ENCODE measurements around the gene RHBDF1. TPM values are rescaled to one million over a fixed set of nuclear protein-coding genes. Genes with fewer than 3 reads are reported as not detected.
A peak's percentile ranks its signal among the peaks of the same experiment; 100 is the strongest.
"Not testable (repeated sequence)": the region's sequence is repeated elsewhere in the genome, so short reads cannot be mapped to it uniquely, and the experiment has no call there.

RHBDF1 gene
- total and polyA plus RNA-seq, 2 experiments from 2014 or later = 27.9 to 28.2 TPM

GRCh38 chr16:36336-36984 is 36.0 kb downstream of the RHBDF1 start:
- Histone ChIP-seq H3K27me3 (no peaks in the 10 kb centered on the region), H3K4me1 (ENCODE audit: low read depth) (peaks cover 8% of the 10 kb centered on the region), H3K27ac (no peak overlapping the region), H3K9me3 (ENCODE audit: low read depth) (no peaks in the 10 kb centered on the region), H3K4me3 (no peak overlapping the region), H3K36me3 (no peaks in the 10 kb centered on the region)
- TF ChIP-seq, protein P1, sequence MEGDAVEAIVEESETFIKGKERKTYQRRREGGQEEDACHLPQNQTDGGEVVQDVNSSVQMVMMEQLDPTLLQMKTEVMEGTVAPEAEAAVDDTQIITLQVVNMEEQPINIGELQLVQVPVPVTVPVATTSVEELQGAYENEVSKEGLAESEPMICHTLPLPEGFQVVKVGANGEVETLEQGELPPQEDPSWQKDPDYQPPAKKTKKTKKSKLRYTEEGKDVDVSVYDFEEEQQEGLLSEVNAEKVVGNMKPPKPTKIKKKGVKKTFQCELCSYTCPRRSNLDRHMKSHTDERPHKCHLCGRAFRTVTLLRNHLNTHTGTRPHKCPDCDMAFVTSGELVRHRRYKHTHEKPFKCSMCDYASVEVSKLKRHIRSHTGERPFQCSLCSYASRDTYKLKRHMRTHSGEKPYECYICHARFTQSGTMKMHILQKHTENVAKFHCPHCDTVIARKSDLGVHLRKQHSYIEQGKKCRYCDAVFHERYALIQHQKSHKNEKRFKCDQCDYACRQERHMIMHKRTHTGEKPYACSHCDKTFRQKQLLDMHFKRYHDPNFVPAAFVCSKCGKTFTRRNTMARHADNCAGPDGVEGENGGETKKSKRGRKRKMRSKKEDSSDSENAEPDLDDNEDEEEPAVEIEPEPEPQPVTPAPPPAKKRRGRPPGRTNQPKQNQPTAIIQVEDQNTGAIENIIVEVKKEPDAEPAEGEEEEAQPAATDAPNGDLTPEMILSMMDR (IDR thresholded peaks at IDR 0.05; ENCODE audit: low read depth, low read length) = no peak
- DNase-seq (ENCODE audit: low read depth in 1 of 2, low spot score in 1 of 2) = no peak

- H3K27ac ChIP-seq = peak overlapping the region; percentile 19
- H3K27me3 ChIP-seq = no peaks in the 10 kb centered on the region
- no peak for DNase-seq (ENCODE audit: low read depth in 1 of 2, low spot score in 1 of 2)
- H3K4me3 ChIP-seq = no peak overlapping the region
- TF ChIP-seq, protein P1 (IDR thresholded peaks at IDR 0.05; ENCODE audit: low read depth, low read length) = no peak
- H3K36me3 ChIP-seq = no peaks in the 10 kb centered on the region
- no peaks in the 10 kb centered on the region for H3K9me3 ChIP-seq (ENCODE audit: low read depth)
- H3K4me1 ChIP-seq (ENCODE audit: low read depth) = peaks cover 8% of the 10 kb centered on the region
These were observed 36.6 kb downstream of the RHBDF1 start for GRCh38 chr16:35678-36305.

- DNase-seq (ENCODE audit: low read depth in 1 of 2, low spot score in 1 of 2) = no peak
- Histone ChIP-seq H3K36me3 (no peaks in the 10 kb centered on the region), H3K27ac (peak overlapping the region; percentile 19), H3K4me3 (no peak overlapping the region), H3K27me3 (no peaks in the 10 kb centered on the region), H3K4me1 (ENCODE audit: low read depth) (peaks cover 8% of the 10 kb centered on the region), H3K9me3 (ENCODE audit: low read depth) (no peaks in the 10 kb centered on the region)
- TF ChIP-seq, protein P1 (IDR thresholded peaks at IDR 0.05; ENCODE audit: low read depth, low read length) = no peak
These were observed 37.3 kb downstream of the RHBDF1 start for GRCh38 chr16:35011-35677.

- TF ChIP-seq, protein P1 (IDR thresholded peaks at IDR 0.05; ENCODE audit: low read depth, low read length) = no peak
These were observed 37.8 kb downstream of the RHBDF1 start for GRCh38 chr16:34648-34987.

DNA sequence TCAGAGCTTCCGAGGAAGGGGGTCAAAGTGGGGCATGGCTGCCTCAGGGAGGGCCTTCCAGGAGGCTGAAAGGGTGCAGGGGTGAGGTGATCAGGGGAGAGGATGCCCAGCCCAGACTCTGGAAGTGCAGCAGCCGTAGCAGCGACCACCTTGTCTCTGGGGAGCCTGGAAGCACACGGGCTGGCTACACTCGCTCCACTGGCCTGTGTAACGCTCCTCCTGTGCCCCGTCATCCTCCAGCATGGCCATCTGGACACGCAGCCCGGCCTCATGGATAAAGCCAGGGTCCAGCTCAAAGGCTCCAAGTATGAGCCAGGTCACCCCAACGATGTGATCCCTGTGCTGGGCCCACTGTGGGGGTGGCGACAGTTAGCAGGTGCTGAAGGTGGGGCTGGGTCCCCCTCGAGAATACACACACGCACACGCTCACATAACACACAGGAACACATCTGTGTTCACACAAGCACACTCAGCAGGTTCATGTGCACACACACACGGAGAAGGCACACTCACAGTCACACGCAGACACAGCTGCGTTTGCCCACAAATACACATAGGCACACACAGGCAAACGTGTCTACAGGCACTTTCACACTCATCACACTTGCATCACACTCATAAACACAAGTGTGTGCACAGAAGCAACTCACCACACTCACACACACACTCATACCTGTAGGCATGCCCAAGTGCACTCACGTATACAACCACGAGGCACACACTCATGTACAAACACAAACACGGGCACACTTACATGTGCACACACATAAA is 38.4 kb downstream of the RHBDF1 start:
- H3K36me3 ChIP-seq = no peaks in the 10 kb centered on the region
- H3K9me3 ChIP-seq (ENCODE audit: low read depth) = no peaks in the 10 kb centered on the region
- no peak for DNase-seq (ENCODE audit: low read depth in 1 of 2, low spot score in 1 of 2)
- peaks cover 8% of the 10 kb centered on the region for H3K4me1 ChIP-seq (ENCODE audit: low read depth)
- H3K4me3 ChIP-seq = no peak overlapping the region
- TF ChIP-seq, protein P1 (IDR thresholded peaks at IDR 0.05; ENCODE audit: low read depth, low read length) = no peak
- no peaks in the 10 kb centered on the region for H3K27me3 ChIP-seq
- no peak overlapping the region for H3K27ac ChIP-seq

More at GRCh38 chr16:34648-34987, 37.8 kb downstream of the RHBDF1 start:
- H3K4me3 ChIP-seq = no peak overlapping the region
- no peaks in the 10 kb centered on the region for H3K9me3 ChIP-seq (ENCODE audit: low read depth)
- peak in 1 of 2 donors; percentile 23 for DNase-seq (ENCODE audit: low read depth in 1 of 2, low spot score in 1 of 2)
- no peaks in the 10 kb centered on the region for H3K27me3 ChIP-seq
- H3K27ac ChIP-seq = peak overlapping the region; percentile 19
- H3K4me1 ChIP-seq (ENCODE audit: low read depth) = peaks cover 8% of the 10 kb centered on the region
- no peaks in the 10 kb centered on the region for H3K36me3 ChIP-seq

GRCh38 chr16:33154-33876 is 39.1 kb downstream of the RHBDF1 start:
- not testable (repeated sequence) for H3K27ac ChIP-seq

GRCh38 chr16:30627-31026 is 41.8 kb downstream of the RHBDF1 start:
- H3K27me3 ChIP-seq; H3K36me3 ChIP-seq; H3K4me1 ChIP-seq (ENCODE audit: low read depth); H3K9me3 ChIP-seq (ENCODE audit: low read depth); H3K27ac ChIP-seq; H3K4me3 ChIP-seq; DNase-seq (ENCODE audit: low read depth in 1 of 2, low spot score in 1 of 2): not testable (repeated sequence)

More at GRCh38 chr16:33154-33876, 39.1 kb downstream of the RHBDF1 start:
- not testable (repeated sequence) for H3K36me3 ChIP-seq; H3K4me1 ChIP-seq (ENCODE audit: low read depth); DNase-seq (ENCODE audit: low read depth in 1 of 2, low spot score in 1 of 2); H3K27me3 ChIP-seq; H3K9me3 ChIP-seq (ENCODE audit: low read depth); H3K4me3 ChIP-seq
